ENCODE results near the gene NKAIN2.
"Not testable (repeated sequence)": the region's sequence is repeated elsewhere in the genome, so short reads cannot be mapped to it uniquely, and the experiment has no call there.

- not testable (repeated sequence) for TF ChIP-seq CTCF (IDR thresholded peaks at IDR 0.05; ENCODE audit: low read depth, low read length); POLR2A (IDR thresholded peaks at IDR 0.05; ENCODE audit: extremely low read depth, insufficient read length)
Measured at GRCh38 chr6:124300907-124301306, 497.2 kb downstream of the NKAIN2 start.
